Testis (tissue), 3 donors: ENCODE measurements around the gene ABHD18. TPM values are rescaled to one million over a fixed set of nuclear protein-coding genes. Genes with fewer than 3 reads are reported as not detected.
"Not testable (repeated sequence)": the region's sequence is repeated elsewhere in the genome, so short reads cannot be mapped to it uniquely, and the experiment has no call there.

ENCODE experiments used
- DNase-seq: peaks from one replicate; pipeline ENCODE4 v3.0.0-alpha.2; 2019
- H3K27ac ChIP-seq, 2 donors: fragments of 200-600 bp; sonication (generic); one replicate each; pipeline ENCODE4 v1.5.1; 2019
- H3K27me3 ChIP-seq: fragments of 200-600 bp; sonication (generic); one replicate; pipeline ENCODE4 v1.5.1; 2019
- H3K36me3 ChIP-seq: fragments of 200-600 bp; sonication (generic); one replicate; pipeline ENCODE4 v1.5.1; 2017; ENCODE audit warnings: low read depth; ENCODE audit errors: missing control alignments
- H3K4me1 ChIP-seq: fragments of 200-600 bp; sonication (generic); one replicate; pipeline ENCODE4 v1.5.1; 2019
- H3K4me3 ChIP-seq, 2 donors: fragments of 200-600 bp; sonication (generic); one replicate each; pipeline ENCODE4 v1.5.1; 2017 to 2019
- H3K9me3 ChIP-seq: fragments of 200-600 bp; sonication (generic); one replicate; pipeline ENCODE4 v1.5.1; 2017
- POLR2A ChIP-seq: fragments of 450-650 bp; IDR thresholded peaks from one replicate; pipeline ENCODE4 v1.6.1; 2017; ENCODE audit warnings: antibody characterized with exemption, mild to moderate bottlenecking, moderate library complexity
- WGBS, 2 donors: methylation state at CpG; one replicate each; pipeline ENCODE4 v1.1.5; 2018; 5-methylcytosine and 5-hydroxymethylcytosine counted together
- intact Hi-C: fragments of 100-400 bp; cut with DNase I; formaldehyde crosslinking; loops from one replicate; pipeline ENCODE4 v1.15.1; 2023; ENCODE audit warnings: low total_unique reads
- polyA plus RNA-seq: library from polyadenylated mRNA; stranded (reverse); fragments of 350-450 nt; fragmentation: Illumina TruSeq; extraction: RNeasy Lipid Tissue Mini Kit (QIAGEN cat#74804); gene quantifications from one replicate; pipeline ENCODE4 v1.2.3, GENCODE V29; 2014; ENCODE audit warnings: low read depth, low replicate concordance; ENCODE audit not compliant: insufficient read depth
- total RNA-seq, 2 donors: library from RNA; depleted of rRNA; stranded (reverse); fragments of >200 nt; gene quantifications; one replicate each; pipeline ENCODE4 v1.2.3, GENCODE V29; 2016
- TF ChIP-seq, protein P1 (sequence below), 3 experiments: fragments of 450-650 bp in 2 of 3; fragments of 200-600 bp in 1 of 3; sonication (generic) in 1 of 3; IDR thresholded peaks; one replicate each; pipeline ENCODE4 v1.5.1; 2016 to 2019; ENCODE audit warnings: antibody characterized with exemption in 3 of 3, mild to moderate bottlenecking in 2 of 3, moderate library complexity in 1 of 3

ABHD18 gene
- total and polyA plus RNA-seq, 3 donors from 2014 or later: 5.1 to 9.0 (median 8.6) TPM

DNA sequence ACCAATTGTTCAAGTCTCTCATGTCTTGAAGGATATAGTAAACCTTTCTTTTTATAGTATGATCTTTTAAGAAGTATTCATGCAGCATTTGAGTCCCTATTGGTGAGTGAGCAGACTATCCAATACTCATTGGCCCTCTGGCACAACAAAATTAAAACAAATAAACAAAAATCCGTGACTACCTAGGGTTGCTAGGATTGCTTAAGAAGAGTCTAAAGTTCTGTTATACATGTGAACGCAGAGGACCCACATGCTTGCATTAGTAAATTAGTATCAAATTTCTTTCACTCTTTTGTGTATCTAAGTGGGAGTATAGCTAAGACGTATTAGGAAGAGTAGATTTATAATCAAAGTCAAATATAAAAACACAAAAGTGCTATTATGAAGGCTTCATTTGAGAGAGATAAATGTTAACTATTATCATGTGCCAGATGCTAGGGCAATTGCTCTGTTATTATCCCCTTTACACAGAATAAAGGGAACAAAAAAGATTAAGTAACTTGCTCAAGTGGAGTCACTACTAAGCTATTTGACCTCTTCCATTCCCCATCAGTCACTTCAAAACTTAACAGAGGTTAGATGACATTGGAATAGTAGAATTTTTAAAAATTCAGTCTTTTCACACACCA is 66.7 kb downstream of the ABHD18 start:
- no peaks in the 10 kb centered on the region for H3K27me3 ChIP-seq
- DNase-seq: no peak
- H3K36me3 ChIP-seq: no peaks in the 10 kb centered on the region
- H3K27ac ChIP-seq: no peak overlapping the region
- 67 to 68% methylated on average over 3 of the region's 3 CpGs for WGBS, 2 donors
- H3K4me3 ChIP-seq: no peak overlapping the region
- intact Hi-C loops: no loop called here
- no peaks in the 10 kb centered on the region for H3K9me3 ChIP-seq
- H3K4me1 ChIP-seq: no peaks in the 10 kb centered on the region
- TF ChIP-seq POLR2A: no peak
- TF ChIP-seq, protein P1, sequence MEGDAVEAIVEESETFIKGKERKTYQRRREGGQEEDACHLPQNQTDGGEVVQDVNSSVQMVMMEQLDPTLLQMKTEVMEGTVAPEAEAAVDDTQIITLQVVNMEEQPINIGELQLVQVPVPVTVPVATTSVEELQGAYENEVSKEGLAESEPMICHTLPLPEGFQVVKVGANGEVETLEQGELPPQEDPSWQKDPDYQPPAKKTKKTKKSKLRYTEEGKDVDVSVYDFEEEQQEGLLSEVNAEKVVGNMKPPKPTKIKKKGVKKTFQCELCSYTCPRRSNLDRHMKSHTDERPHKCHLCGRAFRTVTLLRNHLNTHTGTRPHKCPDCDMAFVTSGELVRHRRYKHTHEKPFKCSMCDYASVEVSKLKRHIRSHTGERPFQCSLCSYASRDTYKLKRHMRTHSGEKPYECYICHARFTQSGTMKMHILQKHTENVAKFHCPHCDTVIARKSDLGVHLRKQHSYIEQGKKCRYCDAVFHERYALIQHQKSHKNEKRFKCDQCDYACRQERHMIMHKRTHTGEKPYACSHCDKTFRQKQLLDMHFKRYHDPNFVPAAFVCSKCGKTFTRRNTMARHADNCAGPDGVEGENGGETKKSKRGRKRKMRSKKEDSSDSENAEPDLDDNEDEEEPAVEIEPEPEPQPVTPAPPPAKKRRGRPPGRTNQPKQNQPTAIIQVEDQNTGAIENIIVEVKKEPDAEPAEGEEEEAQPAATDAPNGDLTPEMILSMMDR (IDR thresholded peaks at IDR 0.05): no peak

- WGBS, 2 donors: 89 to 98% methylated on average over 1 of the region's 1 CpG
- intact Hi-C loops: no loop called here
- no peaks in the 10 kb centered on the region for H3K27me3 ChIP-seq
- no peak for DNase-seq
- no peaks in the 10 kb centered on the region for H3K36me3 ChIP-seq
- TF ChIP-seq, protein P1 (IDR thresholded peaks at IDR 0.05): no peak
- TF ChIP-seq POLR2A: no peak
- no peaks in the 10 kb centered on the region for H3K4me1 ChIP-seq
- H3K9me3 ChIP-seq: no peaks in the 10 kb centered on the region
- no peak overlapping the region for H3K4me3 ChIP-seq
- no peak overlapping the region for H3K27ac ChIP-seq
These were observed 74.4 kb downstream of the ABHD18 start for GRCh38 chr4:128039568-128039967.

DNA sequence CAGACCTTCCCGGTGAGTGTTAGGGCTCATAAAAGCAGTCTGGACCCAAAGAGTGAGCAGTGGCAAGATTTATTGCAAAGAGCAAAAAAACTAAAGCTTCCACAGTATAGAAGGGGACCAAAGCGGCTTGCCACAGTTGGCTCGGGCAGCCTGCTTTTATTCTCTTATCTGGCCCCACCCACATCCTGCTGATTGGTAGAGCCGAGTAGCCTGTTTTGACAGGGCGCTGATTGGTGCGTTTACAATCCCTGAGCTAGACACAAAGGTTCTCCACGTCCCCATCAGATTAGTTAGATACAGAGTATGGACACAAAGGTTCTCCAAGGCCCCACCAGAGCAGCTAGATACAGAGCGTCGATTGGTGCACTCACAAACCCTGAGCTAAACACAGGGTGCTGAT is 81.8 kb downstream of the ABHD18 start:
- H3K27me3 ChIP-seq, H3K9me3 ChIP-seq, H3K4me1 ChIP-seq, intact Hi-C loops, H3K36me3 ChIP-seq, H3K27ac ChIP-seq: not testable (repeated sequence)
- H3K4me3 ChIP-seq: peak overlapping the region; percentile 26 to 54
- WGBS, 2 donors: 58 to 61% methylated on average over 9 of the region's 9 CpGs
- peak; percentile 49 for DNase-seq

- WGBS, 2 donors: 55 to 85% methylated on average over 13 to 26 of the region's 34 CpGs
- H3K36me3 ChIP-seq, H3K27ac ChIP-seq, intact Hi-C loops, DNase-seq, H3K27me3 ChIP-seq, H3K4me1 ChIP-seq, H3K9me3 ChIP-seq: not testable (repeated sequence)
- H3K4me3 ChIP-seq: peak overlapping the region; percentile 26 to 54
These were observed 82.3 kb downstream of the ABHD18 start for GRCh38 chr4:128047514-128047913.

DNA sequence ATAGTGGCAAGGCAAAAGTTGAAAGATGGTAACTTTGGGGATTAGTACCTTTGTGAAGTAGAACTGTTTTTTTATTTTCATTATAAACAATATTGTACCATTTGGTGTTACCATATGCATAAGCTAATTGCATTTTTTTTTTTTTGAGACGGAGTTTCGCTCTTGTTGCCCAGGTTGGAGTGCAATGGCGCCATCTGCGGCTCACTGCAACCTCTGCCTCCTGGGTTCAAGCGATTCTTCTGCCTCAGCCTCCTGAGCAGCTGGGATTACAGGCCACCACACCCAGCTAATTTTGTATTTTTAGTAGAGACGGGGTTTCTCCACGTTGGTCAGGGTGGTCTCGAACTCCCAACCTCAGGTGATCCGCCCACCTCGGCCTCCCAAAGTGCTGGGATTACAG is 86.0 kb downstream of the ABHD18 start:
- H3K27ac ChIP-seq, H3K27me3 ChIP-seq, intact Hi-C loops, H3K9me3 ChIP-seq, H3K4me3 ChIP-seq, H3K4me1 ChIP-seq, H3K36me3 ChIP-seq, DNase-seq: not testable (repeated sequence)
- WGBS, 2 donors: 88 to 95% methylated on average over 10 of the region's 10 CpGs

DNA sequence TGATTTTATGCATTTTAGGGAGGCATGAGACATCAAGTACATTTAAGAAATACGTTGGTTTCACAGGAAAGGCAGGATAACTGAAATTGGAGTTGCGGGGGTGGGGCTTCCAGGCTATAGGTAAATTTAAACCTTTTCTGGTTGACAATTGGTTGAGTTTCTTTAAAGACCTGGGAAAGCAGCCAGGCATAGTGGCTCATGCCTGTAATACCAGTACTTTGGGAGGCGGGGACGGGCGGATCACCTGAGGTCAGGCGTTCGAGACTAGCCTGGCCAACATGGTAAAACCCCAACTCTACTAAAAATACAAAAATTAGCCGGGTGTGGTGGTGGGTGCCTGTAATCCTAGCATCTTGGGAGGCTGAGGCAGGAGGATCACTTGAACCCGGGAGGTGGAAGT is 89.7 kb downstream of the ABHD18 start:
- DNase-seq, H3K4me1 ChIP-seq, intact Hi-C loops, H3K36me3 ChIP-seq, H3K9me3 ChIP-seq, H3K4me3 ChIP-seq, H3K27ac ChIP-seq, H3K27me3 ChIP-seq: not testable (repeated sequence)
- 90 to 92% methylated on average over 9 of the region's 9 CpGs for WGBS, 2 donors

DNA sequence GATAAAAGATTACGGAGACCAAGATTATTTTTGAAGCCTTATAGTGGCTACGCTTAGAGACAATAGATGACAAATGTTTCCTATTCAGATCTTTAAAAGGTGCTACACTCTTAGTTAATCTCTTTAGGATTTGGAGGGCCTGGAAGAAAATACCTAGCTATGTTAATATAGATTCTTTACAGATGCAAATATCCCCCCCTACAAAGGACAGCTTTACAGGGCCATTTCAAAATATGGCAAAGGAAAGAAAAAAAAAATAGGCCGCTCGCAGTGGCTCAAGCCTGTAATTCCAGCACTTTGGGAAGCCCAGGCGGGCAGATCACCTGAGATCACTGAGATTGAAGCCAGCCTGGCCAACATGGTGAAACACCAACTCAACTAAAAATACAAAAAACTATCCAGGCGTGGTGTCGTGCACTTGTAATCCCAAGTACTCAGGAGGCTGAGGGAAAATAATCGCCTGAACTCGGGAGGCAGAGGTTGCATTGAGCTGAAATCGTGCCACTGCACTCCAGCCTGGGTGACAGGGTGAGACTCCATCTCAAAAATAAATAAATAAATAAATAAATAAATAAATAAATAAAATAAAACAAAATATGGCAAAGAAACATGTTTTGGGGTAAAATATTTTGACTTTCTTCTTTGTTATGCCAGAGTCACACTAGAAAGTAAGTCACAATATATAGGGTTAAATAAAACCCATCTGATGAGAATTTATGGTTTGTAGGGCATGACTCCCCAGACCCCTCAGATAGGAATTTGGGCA is 90.4 kb downstream of the ABHD18 start:
- intact Hi-C loops, H3K4me3 ChIP-seq, H3K27ac ChIP-seq, H3K27me3 ChIP-seq, H3K9me3 ChIP-seq, DNase-seq, H3K4me1 ChIP-seq, H3K36me3 ChIP-seq: not testable (repeated sequence)
- WGBS, 2 donors: 93 to 94% methylated on average over 10 of the region's 10 CpGs
